Measurements from ENCODE around the gene PDXP.

PDXP gene

GRCh38 chr22:37638391-37639069 lies 20.0 kb upstream of the PDXP start:
- TF ChIP-seq CREB5 (CRISPR knock-in tag; IDR thresholded peaks at IDR 0.05; ENCODE audit: low read depth) (no peak), ISL1 (CRISPR knock-in tag; IDR thresholded peaks at IDR 0.05) (no peak), TSHZ2 (CRISPR knock-in tag; IDR thresholded peaks at IDR 0.05) (no peak), CSDC2 (CRISPR knock-in tag; IDR thresholded peaks at IDR 0.05) (no peak), TOX (CRISPR knock-in tag; IDR thresholded peaks at IDR 0.05; ENCODE audit: borderline replicate concordance) (no peak), RARB (CRISPR knock-in tag; IDR thresholded peaks at IDR 0.05) (no peak), TCF4 (CRISPR knock-in tag; IDR thresholded peaks at IDR 0.05; ENCODE audit: borderline replicate concordance) (no peak), POU6F1 (CRISPR knock-in tag; IDR thresholded peaks at IDR 0.05; ENCODE audit: borderline replicate concordance, low read depth) (no peak), PATZ1 (CRISPR knock-in tag; IDR thresholded peaks at IDR 0.05; ENCODE audit: borderline replicate concordance) (no peak)

GRCh38 chr22:37639070-37639760 lies 19.3 kb upstream of the PDXP start, which contains the start of gene SH3BP1:
Gene SH3BP1 (plus strand): TSS chr22:37639669. CDS start chr22:37639788, 119 bp downstream.
- ATAC-seq = peak; percentile 57
- TF ChIP-seq CREB5 (CRISPR knock-in tag; IDR thresholded peaks at IDR 0.05; ENCODE audit: low read depth) (no peak), POU6F1 (CRISPR knock-in tag; IDR thresholded peaks at IDR 0.05; ENCODE audit: borderline replicate concordance, low read depth) (no peak), GLIS3 (CRISPR knock-in tag; IDR thresholded peaks at IDR 0.05) (no peak), ESRRG (CRISPR knock-in tag; IDR thresholded peaks at IDR 0.05) (no peak), ZNF70 (CRISPR knock-in tag; IDR thresholded peaks at IDR 0.05) (no peak), ZNF8 (CRISPR knock-in tag; IDR thresholded peaks at IDR 0.05) (no peak), ZC3H10 (CRISPR knock-in tag; IDR thresholded peaks at IDR 0.05) (no peak), OSR1 (CRISPR knock-in tag; IDR thresholded peaks at IDR 0.05) (no peak), ZFP30 (CRISPR knock-in tag; IDR thresholded peaks at IDR 0.05) (no peak), BACH2 (CRISPR knock-in tag; IDR thresholded peaks at IDR 0.05; ENCODE audit: borderline replicate concordance) (no peak), ISL1 (CRISPR knock-in tag; IDR thresholded peaks at IDR 0.05) (no peak), TOX (CRISPR knock-in tag; IDR thresholded peaks at IDR 0.05; ENCODE audit: borderline replicate concordance) (no peak)

More at GRCh38 chr22:37638391-37639069, 20.0 kb upstream of the PDXP start:
- no peak for ATAC-seq
